ENCODE results near the gene EFCAB6. TPM values are rescaled to one million over a fixed set of nuclear protein-coding genes. Genes with fewer than 3 reads are reported as not detected.

The EFCAB6 gene
- total RNA-seq, 6 donors from 2014 or later, result 2.4 to 94.3 (median 6.6) TPM

DNA sequence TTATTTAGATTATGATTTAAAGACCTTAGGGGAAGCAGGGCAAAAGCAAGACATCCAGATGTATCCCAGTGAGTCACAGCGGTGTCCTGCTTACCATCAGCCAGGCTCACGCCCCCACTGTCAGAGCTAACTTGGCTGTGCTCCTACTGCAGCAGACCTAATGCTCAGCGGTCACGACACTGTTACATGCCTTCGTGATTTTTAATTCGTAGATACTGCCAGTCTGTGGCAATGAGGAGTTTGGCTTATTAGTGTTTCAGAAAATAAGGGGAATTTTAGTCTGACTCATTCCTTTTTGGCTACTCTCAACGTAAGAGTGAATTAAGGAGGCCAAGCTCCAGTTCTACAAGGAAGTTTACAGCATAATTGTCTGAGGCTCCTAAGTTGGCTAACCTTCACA is 22.7 kb downstream of the EFCAB6 start:
- TF ChIP-seq, protein P1, sequence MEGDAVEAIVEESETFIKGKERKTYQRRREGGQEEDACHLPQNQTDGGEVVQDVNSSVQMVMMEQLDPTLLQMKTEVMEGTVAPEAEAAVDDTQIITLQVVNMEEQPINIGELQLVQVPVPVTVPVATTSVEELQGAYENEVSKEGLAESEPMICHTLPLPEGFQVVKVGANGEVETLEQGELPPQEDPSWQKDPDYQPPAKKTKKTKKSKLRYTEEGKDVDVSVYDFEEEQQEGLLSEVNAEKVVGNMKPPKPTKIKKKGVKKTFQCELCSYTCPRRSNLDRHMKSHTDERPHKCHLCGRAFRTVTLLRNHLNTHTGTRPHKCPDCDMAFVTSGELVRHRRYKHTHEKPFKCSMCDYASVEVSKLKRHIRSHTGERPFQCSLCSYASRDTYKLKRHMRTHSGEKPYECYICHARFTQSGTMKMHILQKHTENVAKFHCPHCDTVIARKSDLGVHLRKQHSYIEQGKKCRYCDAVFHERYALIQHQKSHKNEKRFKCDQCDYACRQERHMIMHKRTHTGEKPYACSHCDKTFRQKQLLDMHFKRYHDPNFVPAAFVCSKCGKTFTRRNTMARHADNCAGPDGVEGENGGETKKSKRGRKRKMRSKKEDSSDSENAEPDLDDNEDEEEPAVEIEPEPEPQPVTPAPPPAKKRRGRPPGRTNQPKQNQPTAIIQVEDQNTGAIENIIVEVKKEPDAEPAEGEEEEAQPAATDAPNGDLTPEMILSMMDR (IDR thresholded peaks at IDR 0.05), result no peak
- peak in 1 of 2 donors; percentile 25 for TF ChIP-seq POLR2AphosphoS5 (IDR thresholded peaks at IDR 0.05)
- Histone ChIP-seq H3K27ac (no peak overlapping the region), H3K4me1 (no peaks in the 10 kb centered on the region), H3K9me3 (no peaks in the 10 kb centered on the region), H3K4me3 (no peak overlapping the region), H3K36me3 (no peaks in the 10 kb centered on the region), H3K27me3 (no peaks in the 10 kb centered on the region)
- WGBS, 2 donors, result 64 to 66% methylated on average over 7 of the region's 7 CpGs
- DNase-seq (peak in 1 of 2 donors; percentile 30), ATAC-seq (ENCODE audit: low FRiP score in 2 of 2) (peak; percentile 77 to 82)

DNA sequence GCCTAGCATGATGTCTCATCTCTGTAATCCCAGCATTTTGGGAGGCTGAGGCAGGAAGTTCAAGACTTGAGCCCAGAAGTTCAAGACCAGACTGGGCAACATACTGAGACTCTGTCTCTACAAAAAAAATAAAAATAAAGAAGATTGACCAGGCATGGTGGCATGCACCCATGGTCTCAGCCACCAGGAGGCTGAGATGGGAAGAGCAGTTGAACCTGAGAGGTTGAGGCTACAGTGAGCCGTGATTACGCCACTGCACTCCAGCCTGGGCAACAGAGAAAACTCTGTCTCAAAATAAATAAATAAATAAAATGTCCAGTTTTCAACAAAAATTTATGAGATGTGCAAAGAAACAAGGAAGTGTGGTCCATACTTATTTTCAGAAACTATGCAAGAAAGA is 28.3 kb downstream of the EFCAB6 start:
- ATAC-seq (ENCODE audit: low FRiP score in 2 of 2), result no peak
- no peak for DNase-seq
- 83 to 89% methylated on average over 2 of the region's 2 CpGs for WGBS, 2 donors
- H3K36me3 ChIP-seq, result no peaks in the 10 kb centered on the region
- TF ChIP-seq EP300 (IDR thresholded peaks at IDR 0.05) (no peak), POLR2AphosphoS5 (IDR thresholded peaks at IDR 0.05) (no peak), POLR2A (IDR thresholded peaks at IDR 0.05) (no peak)
- TF ChIP-seq, protein P1 (IDR thresholded peaks at IDR 0.05), result no peak
- H3K4me3 ChIP-seq, result no peak overlapping the region
- H3K4me1 ChIP-seq, result no peaks in the 10 kb centered on the region
- H3K9me3 ChIP-seq, result no peaks in the 10 kb centered on the region
- no peaks in the 10 kb centered on the region for H3K27me3 ChIP-seq
- H3K27ac ChIP-seq, result no peak overlapping the region

DNA sequence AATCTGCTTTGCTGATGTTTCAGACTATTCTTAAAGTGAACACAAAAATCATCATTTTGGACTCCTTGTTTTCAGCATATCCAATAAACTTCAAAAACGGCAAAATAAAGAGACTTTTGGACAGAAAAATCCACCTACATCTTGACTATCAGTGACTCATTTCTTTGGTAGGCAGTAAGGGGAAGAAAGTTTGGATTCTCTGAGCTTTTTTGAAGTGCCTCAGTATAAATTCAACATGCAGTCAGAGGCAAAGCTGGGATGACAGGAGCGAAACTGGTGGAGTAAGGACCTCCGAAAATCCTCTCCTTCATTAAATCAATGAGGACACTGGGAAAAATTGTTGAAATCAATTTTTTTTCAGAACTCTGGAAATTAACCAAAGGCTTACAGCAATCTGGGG is 29.7 kb downstream of the EFCAB6 start:
- Histone ChIP-seq H3K27me3 (no peaks in the 10 kb centered on the region), H3K4me1 (no peaks in the 10 kb centered on the region)

DNA sequence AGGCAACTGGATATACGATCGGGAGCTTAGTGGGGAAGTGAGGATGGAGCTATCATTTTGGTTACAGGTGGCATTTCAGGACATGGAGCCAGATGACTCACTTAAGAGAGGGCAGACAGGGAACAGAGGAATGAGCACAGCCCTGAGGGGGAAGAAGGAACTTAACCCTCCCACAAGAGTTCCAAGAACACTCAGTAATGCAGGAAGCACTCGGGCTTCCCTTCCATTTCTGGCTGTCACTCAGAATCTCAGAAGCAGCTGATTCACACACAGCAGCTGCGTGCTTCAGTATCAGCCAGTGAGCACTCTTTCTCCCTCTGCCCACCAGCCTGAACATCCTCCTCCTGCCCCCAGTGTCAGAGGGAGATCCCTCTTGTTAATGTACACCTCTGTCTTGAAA is 34.8 kb downstream of the EFCAB6 start:
- WGBS, 2 donors, result 38 to 48% methylated on average over 4 of the region's 4 CpGs
- Histone ChIP-seq H3K4me3 (no peak overlapping the region), H3K27ac (no peak overlapping the region), H3K36me3 (no peaks in the 10 kb centered on the region), H3K4me1 (no peaks in the 10 kb centered on the region), H3K9me3 (no peaks in the 10 kb centered on the region), H3K27me3 (no peaks in the 10 kb centered on the region)
- no peak for DNase-seq
- peak in 1 of 2 donors; percentile 32 for ATAC-seq (ENCODE audit: low FRiP score in 2 of 2)
- TF ChIP-seq, protein P1 (IDR thresholded peaks at IDR 0.05), result no peak
- TF ChIP-seq POLR2A (IDR thresholded peaks at IDR 0.05), result no peak
- TF ChIP-seq EP300 (IDR thresholded peaks at IDR 0.05), result no peak
- no peak for TF ChIP-seq POLR2AphosphoS5 (IDR thresholded peaks at IDR 0.05)

More for the DNA sequence above, 29.7 kb downstream of the EFCAB6 start:
- Histone ChIP-seq H3K9me3 (no peaks in the 10 kb centered on the region), H3K36me3 (no peaks in the 10 kb centered on the region), H3K27ac (no peak overlapping the region), H3K4me3 (no peak overlapping the region)
- ATAC-seq (ENCODE audit: low FRiP score in 2 of 2) (no peak), DNase-seq (no peak)
- 75 to 82% methylated on average over 3 of the region's 3 CpGs for WGBS, 2 donors
- TF ChIP-seq, protein P1 (IDR thresholded peaks at IDR 0.05), result no peak
- TF ChIP-seq POLR2AphosphoS5 (IDR thresholded peaks at IDR 0.05) (no peak), EP300 (IDR thresholded peaks at IDR 0.05) (no peak), POLR2A (IDR thresholded peaks at IDR 0.05) (no peak)

DNA sequence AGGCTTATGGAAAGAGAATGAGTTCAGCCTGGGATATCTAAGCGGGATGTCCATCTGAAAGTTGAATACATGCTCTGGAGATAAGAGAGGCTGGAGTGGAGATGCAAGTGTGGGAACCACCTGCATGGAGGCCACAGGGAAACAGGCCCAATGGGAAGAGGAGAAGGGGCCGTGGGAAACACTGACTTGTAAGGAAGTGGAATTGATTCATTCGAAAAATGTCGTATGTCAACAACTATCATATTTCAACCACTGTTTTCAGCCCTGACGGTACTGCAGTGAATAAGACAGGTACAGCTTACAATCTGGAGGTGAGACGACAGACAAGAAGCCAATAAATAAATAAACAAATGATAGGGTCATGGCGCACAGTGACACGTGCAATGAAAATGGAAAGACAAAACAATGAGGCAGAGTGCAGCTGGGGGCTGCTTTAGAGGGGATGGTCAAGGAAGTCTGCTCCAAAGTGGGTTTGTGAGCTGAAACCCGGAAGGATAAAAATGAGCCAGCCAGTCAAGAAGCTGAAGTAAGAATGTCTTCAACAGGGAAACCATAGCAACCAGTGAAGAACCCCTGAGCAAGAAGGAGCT is 35.9 kb downstream of the EFCAB6 start:
- Histone ChIP-seq H3K9me3 (no peaks in the 10 kb centered on the region), H3K4me3 (no peak overlapping the region), H3K4me1 (no peaks in the 10 kb centered on the region), H3K27me3 (no peaks in the 10 kb centered on the region), H3K27ac (no peak overlapping the region), H3K36me3 (no peaks in the 10 kb centered on the region)
- TF ChIP-seq POLR2A (IDR thresholded peaks at IDR 0.05) (no peak), EP300 (IDR thresholded peaks at IDR 0.05) (no peak), POLR2AphosphoS5 (IDR thresholded peaks at IDR 0.05) (no peak)
- TF ChIP-seq, protein P1 (IDR thresholded peaks at IDR 0.05), result no peak
- WGBS, 2 donors, result 75 to 77% methylated on average over 8 to 9 of the region's 9 CpGs
- DNase-seq (no peak), ATAC-seq (ENCODE audit: low FRiP score in 2 of 2) (no peak)
